Loucy (cell line): ENCODE measurements around the gene YAP1.

ENCODE experiments used
- H2AFZ ChIP-seq: fragments of 200-600 bp; sonication (generic); 2 replicates; pipeline ENCODE4 v1.6.0; 2016; ENCODE audit warnings: antibody characterized with exemption, mild to moderate bottlenecking, low read length, moderate library complexity
- H3F3A ChIP-seq: fragments of 200-600 bp; 2 replicates; pipeline ENCODE4 v1.6.0; 2016; ENCODE audit warnings: antibody characterized with exemption, low read depth, mild to moderate bottlenecking
- H3K27me3 ChIP-seq: fragments of 200-600 bp; sonication (generic); 2 replicates; pipeline ENCODE4 v1.6.1; 2014; ENCODE audit warnings: low read length, mild to moderate bottlenecking; ENCODE audit not compliant: insufficient read depth, poor library complexity, severe bottlenecking
- H3K36me3 ChIP-seq: fragments of 200-600 bp; sonication (generic); 2 replicates; pipeline ENCODE4 v1.6.1; 2016; ENCODE audit warnings: low read length; ENCODE audit not compliant: insufficient read depth
- H3K4me1 ChIP-seq: fragments of 200-600 bp; sonication (generic); 2 replicates; pipeline ENCODE4 v1.5.1; 2014; ENCODE audit warnings: low read length, mild to moderate bottlenecking; ENCODE audit not compliant: insufficient read depth, poor library complexity, severe bottlenecking
- H3K4me2 ChIP-seq: fragments of 200-600 bp; sonication (generic); 2 replicates; pipeline ENCODE4 v1.6.0; 2014; ENCODE audit warnings: antibody characterized with exemption, low read length, low read depth, mild to moderate bottlenecking; ENCODE audit not compliant: poor library complexity, severe bottlenecking
- H3K4me3 ChIP-seq: fragments of 200-600 bp; sonication (generic); 2 replicates; pipeline ENCODE4 v1.5.1; 2014; ENCODE audit warnings: low read length, mild to moderate bottlenecking, mixed read lengths; ENCODE audit not compliant: poor library complexity, severe bottlenecking
- H3K79me2 ChIP-seq: fragments of 200-600 bp; sonication (generic); 2 replicates; pipeline ENCODE4 v1.6.1; 2014; ENCODE audit warnings: low read length; ENCODE audit not compliant: insufficient read depth
- H3K9ac ChIP-seq: fragments of 200-600 bp; sonication (generic); 2 replicates; pipeline ENCODE4 v1.6.0; 2014; ENCODE audit warnings: mild to moderate bottlenecking, low read depth, low read length, moderate library complexity; ENCODE audit not compliant: poor library complexity, severe bottlenecking
- H3K9me2 ChIP-seq: fragments of 200-600 bp; sonication (generic); replicated peaks from 2 replicates; pipeline ENCODE4 v1.6.1; 2016; ENCODE audit warnings: low read depth, low read length, mixed read lengths
- H3K9me3 ChIP-seq: fragments of 200-600 bp; sonication (generic); 2 replicates; pipeline ENCODE4 v1.6.1; 2014; ENCODE audit warnings: mild to moderate bottlenecking, antibody characterized with exemption, low read length, low read depth; ENCODE audit not compliant: insufficient read depth
- H4K20me1 ChIP-seq: fragments of 200-600 bp; sonication (generic); 2 replicates; pipeline ENCODE4 v1.6.0; 2014; ENCODE audit warnings: antibody characterized with exemption, low read length, mild to moderate bottlenecking; ENCODE audit not compliant: insufficient read depth, poor library complexity, severe bottlenecking
- EZH2phosphoT487 ChIP-seq: fragments of 200-600 bp; IDR thresholded peaks from 2 replicates; pipeline ENCODE4 v1.6.1; 2018; ENCODE audit warnings: antibody characterized with exemption, mild to moderate bottlenecking, moderate library complexity, borderline replicate concordance
- TF ChIP-seq, protein P1 (sequence below): fragments of 200-600 bp; sonication (generic); conservative IDR thresholded peaks from 2 replicates; pipeline ENCODE4 v1.5.1; 2014; ENCODE audit warnings: mild to moderate bottlenecking, antibody characterized with exemption, low read length

Gene YAP1

DNA sequence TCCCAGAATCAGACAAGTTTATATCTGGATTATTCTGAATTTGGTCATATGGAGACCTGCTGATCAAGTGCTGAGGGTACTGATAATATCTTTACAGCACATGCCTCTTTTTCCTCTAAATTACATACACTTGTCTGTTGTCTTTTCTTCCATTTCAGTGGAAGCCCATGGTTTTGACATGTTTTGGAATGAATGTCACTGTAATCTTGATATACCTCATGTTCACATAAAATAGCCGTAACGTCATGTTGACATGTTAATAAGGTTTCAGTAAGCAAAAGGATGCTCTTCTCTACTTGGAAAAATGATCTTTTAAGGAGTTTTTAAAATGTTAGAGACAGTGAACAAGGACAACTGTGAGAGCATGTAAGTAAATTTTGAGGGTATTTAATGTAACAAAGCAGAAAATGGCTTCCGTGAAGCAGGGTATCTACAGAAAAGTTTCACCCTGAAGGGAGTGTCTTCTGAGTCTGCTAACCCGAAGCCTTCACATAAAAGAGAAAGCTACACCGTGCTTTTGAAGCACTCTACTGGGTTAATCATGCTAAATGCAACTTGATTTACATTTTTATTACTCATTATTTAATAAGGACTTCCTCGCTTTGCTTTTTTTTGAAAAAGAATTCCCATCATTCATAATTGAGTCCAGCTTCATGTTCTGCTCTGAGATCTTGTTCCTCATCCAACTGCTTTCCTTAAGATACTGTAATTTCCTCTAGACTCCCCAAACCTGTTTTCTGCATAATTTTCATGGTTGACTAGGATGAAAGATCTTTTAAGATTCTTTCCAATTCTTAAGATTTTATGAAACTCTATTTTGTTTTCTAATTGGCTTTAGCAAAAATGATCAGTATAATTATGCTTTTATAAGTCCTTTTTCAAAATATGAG is 56.2 kb downstream of the YAP1 start:
- Histone ChIP-seq H3K79me2 (no peaks in the 10 kb centered on the region), H3K9me3 (no peaks in the 10 kb centered on the region)
- no peak for TF ChIP-seq EZH2phosphoT487
- TF ChIP-seq, protein P1, sequence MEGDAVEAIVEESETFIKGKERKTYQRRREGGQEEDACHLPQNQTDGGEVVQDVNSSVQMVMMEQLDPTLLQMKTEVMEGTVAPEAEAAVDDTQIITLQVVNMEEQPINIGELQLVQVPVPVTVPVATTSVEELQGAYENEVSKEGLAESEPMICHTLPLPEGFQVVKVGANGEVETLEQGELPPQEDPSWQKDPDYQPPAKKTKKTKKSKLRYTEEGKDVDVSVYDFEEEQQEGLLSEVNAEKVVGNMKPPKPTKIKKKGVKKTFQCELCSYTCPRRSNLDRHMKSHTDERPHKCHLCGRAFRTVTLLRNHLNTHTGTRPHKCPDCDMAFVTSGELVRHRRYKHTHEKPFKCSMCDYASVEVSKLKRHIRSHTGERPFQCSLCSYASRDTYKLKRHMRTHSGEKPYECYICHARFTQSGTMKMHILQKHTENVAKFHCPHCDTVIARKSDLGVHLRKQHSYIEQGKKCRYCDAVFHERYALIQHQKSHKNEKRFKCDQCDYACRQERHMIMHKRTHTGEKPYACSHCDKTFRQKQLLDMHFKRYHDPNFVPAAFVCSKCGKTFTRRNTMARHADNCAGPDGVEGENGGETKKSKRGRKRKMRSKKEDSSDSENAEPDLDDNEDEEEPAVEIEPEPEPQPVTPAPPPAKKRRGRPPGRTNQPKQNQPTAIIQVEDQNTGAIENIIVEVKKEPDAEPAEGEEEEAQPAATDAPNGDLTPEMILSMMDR, result no peak

DNA sequence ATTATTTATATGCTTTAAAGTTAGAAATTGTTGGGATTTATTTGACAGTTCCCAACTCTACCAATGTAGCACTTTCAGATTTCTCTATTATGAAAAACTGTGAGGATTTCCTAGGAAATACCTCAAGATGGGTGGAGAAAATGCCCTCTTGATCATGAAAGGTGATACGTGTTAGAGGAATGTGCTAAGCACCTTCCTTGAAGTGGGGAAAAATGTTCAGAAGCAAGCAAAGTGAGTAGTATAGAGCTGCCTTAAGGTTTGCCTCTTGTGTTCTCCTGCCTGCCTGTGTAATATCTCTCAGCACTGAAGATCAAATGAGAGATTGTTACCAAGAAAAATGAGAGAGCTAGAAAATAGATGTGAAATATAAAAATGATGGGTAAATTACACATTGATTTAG is 58.2 kb downstream of the YAP1 start:
- H3K4me2 ChIP-seq, result no peak overlapping the region

More for the DNA sequence above, 56.2 kb downstream of the YAP1 start:
- H3K9ac ChIP-seq, result no peak overlapping the region
- H3K4me3 ChIP-seq, result no peak overlapping the region
- no peaks in the 10 kb centered on the region for H3K4me1 ChIP-seq
- H2AFZ ChIP-seq, result no peak overlapping the region
- H3F3A ChIP-seq, result no peaks in the 10 kb centered on the region
- H3K4me2 ChIP-seq, result no peak overlapping the region
- no peaks in the 10 kb centered on the region for H3K36me3 ChIP-seq
- no peaks in the 10 kb centered on the region for H3K9me2 ChIP-seq
- no peaks in the 10 kb centered on the region for H4K20me1 ChIP-seq
- no peaks in the 10 kb centered on the region for H3K27me3 ChIP-seq

DNA sequence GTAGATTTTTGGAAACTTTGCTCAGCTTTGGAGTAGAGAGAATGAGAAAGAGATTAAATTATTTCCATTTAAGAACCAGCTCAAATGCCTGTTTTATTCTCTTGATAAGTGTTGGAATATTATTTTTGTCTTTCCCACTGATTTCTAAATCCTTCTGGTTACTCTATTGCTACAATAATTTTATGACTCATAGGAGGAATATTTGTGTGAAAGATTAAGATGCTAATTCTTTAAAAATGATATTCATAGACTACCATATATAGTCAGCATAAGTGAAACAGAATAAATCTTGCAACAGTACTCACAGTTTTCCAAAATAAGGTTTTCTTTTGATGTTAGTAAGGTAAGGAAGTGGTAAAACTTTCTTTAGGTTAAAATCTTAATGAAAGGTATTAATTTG is 60.9 kb downstream of the YAP1 start:
- Histone ChIP-seq H3K9ac (no peak overlapping the region), H3K27me3 (no peaks in the 10 kb centered on the region), H3K9me2 (no peaks in the 10 kb centered on the region), H3K79me2 (no peaks in the 10 kb centered on the region), H3K36me3 (no peaks in the 10 kb centered on the region), H4K20me1 (no peaks in the 10 kb centered on the region), H3K4me2 (no peak overlapping the region), H3F3A (no peaks in the 10 kb centered on the region), H3K4me3 (no peak overlapping the region), H3K4me1 (no peaks in the 10 kb centered on the region), H3K9me3 (no peaks in the 10 kb centered on the region), H2AFZ (no peak overlapping the region)
- TF ChIP-seq, protein P1, result no peak
- TF ChIP-seq EZH2phosphoT487, result no peak

More for the DNA sequence above, 58.2 kb downstream of the YAP1 start:
- H3K36me3 ChIP-seq, result no peaks in the 10 kb centered on the region
- no peak overlapping the region for H3K9ac ChIP-seq
- no peak overlapping the region for H3K4me3 ChIP-seq
- H3K9me3 ChIP-seq, result no peaks in the 10 kb centered on the region
- no peaks in the 10 kb centered on the region for H3K27me3 ChIP-seq
- H3K9me2 ChIP-seq, result no peaks in the 10 kb centered on the region
- H3K4me1 ChIP-seq, result no peaks in the 10 kb centered on the region
- H3K79me2 ChIP-seq, result no peaks in the 10 kb centered on the region
- TF ChIP-seq, protein P1, result no peak
- TF ChIP-seq EZH2phosphoT487, result no peak
- H3F3A ChIP-seq, result no peaks in the 10 kb centered on the region
- H4K20me1 ChIP-seq, result no peaks in the 10 kb centered on the region
- no peak overlapping the region for H2AFZ ChIP-seq
